Colon (tissue), 2 donors: Measurements from ENCODE around the gene POU3F1.

Experiments
- FAIRE-seq: peaks from 2 replicates; lab custom pipeline; 2012; peaks lifted over from hg19 to GRCh38; lab: Jason Lieb, UNC
- donor health status: control.
- donor health status: control.

POU3F1 gene

DNA sequence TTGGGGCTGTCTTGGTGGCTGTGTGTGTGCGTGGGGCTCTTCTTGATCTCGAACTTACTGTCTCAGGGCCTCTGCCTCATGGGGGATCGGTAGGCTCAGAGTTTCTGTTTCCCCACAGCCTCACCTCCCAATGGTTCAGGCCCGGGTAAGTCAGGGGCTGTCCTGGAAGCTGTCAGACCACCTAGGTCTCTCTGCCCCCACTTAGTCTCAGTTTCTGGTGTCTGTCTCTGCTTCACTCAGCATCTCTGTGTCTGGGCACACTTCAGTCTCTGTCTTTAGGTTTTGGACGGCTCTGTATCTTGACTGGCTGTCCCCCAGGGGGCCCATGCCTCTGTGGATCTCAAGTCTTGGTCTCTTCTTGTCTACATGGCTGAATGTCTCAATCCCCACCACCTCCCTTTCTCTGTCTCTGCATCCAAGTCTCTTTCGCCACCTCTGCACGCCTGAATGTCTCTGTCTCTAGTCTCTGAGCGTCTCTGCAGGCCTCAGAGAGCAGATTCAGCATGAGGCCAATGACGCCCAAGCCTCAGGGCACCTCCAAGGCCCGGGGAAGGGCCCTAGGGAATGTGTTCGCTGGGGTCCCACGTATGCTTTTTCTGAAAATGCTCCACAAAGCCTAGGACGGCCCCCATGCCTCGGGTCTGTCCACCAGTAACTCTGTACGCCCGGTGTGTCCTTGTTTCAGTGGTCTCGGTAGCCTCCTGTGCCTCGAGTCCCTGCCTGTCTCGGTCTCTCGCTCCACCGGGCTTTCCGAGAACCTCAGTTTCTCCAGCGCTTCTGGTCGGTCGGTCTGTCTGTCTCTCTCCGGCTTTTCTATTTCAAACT, 42.1 kb downstream of the POU3F1 start:
- FAIRE-seq = no peak

DNA sequence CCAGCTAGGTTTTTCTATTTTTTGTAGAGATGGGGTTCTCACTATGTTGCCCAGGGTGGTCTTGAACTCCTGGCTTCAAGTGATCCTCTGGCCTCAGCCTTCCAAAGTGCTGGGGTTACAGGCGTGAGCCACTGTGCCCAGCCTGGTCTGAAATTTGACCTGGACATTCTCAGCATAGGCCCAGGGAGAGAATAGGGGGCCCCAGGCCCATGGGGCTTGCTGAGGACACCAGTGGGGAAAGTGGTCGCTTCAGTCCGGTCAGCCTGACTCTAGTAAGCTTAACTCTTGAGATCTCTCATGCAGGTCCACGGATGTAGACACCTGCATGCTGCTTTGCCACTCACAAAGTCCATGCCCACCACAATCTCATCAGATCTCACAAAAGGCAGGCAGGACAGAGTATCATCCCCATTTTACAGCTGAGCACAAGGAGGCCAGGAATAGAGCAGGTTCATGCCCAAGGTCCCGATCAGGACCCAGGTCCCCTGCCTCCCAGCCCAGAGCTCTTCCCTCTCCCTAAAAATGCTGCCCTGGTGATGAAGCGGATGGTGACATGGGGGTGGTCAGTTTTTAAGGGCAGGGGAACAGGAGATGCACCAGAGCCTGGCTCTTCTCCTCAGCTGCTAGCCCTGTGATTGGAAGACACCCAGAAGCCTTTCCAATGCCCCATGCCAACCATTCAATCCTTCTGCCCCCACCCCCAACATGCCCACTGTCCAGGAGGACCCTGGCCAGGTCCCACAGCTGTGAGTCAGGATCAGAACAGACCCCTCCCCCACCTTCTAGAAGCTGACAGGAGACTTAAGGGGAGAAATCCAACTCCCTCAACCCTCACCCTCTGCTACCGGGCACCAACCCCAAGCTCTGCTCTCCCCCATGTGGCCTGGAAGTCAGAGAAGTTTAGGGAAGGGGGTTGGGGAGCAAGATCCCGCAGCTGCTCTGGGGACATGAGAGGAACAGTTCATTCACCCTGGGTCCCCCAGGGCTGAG, 43.0 kb downstream of the POU3F1 start:
- no peak for FAIRE-seq

DNA sequence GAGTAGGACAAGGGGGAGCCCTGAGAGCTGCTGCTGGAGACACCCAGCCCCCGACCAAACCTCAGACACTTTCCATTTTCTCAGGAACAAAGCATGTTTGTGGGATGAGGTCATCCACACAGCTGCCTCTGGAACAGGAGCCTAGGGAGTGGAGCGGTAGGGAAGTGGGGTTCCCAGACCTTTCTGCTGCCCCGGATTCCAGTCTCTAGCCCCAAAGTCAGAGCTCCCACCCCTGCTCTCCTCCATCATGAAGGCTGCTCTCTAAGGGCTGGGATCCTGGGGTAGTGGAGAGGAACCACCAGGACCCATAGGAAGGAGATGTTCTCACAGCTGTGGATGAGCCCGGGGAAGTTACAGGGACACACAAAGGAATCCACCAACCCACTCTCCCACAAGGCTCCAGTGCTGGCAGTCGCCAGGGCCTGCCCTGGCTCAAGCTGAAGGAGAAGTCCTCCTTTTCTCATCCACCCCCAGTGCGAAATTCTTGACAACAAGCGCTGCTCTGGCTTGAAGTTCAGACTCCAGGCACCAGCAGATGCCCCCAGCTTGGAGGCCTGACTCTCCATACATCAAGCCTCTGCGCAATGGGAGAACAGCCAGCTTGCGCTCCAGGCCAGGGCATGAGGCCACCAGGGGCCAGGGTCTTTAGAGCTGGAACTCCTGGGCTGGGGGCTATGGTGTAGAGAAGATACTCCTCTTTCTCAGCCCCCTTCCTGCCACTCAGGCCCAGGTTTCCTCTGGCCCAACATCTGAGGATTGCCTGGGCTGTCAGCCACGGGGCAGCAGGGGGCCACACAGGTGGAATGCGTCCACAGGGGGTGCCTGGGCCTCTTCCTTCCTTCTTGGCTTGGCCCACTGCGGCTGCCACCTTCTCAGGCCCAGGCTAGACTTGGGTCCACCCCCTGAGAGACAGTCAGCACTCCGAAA, 45.8 kb downstream of the POU3F1 start:
- FAIRE-seq = no peak

DNA sequence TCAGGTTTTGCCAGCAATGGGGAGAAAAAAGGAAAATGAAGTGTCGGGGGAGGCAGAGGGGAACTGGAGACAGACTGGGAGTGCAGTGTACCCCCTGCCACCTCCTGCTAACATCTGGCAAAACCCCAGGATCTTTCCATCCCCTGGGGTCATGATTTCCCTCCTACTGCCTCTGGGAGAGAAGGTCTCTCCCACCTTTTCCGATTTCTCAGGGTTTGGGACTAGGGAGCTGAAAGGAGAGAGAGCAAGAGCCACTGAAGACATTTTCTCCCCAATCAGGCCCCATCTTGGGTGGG, 46.4 kb downstream of the POU3F1 start:
- no peak for FAIRE-seq

DNA sequence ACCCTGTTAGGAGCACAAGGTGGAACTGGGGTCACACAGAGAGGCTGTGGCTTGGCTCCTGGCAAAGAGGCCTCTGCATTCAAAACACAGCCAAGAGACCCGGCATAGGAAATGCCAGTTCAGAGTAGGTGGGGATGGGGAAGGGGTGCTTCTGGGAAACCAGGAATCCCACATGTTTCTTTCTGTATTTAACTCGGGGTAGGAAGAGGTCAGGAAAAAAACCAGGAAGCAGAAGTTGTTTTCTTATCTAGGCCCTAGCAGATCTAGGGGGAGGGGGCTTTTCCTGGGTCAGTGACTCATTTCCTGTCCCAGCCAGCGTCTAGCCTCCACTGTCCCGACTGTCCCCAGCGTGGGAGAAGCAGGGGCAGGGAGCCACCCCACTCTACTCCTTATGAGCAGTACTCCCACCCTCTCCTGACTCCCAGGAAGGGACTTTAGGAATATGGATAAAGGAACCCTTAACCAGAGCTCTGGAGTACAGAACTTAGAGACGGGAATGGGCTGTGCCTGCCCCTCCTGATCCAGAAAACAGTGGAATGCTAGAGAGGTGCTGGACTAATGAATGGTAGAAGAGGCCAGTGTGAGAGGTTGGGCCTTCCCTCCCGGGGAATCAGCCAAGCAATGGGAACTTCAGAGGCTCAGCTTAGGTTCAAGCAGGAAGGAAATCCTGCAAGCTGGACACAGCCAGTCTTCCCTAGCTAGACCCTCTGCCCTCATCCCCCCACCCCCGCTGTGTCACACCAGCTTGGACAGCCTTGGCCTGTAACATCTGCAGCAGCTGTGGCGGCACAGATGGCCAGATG, 47.0 kb downstream of the POU3F1 start:
- no peak for FAIRE-seq

DNA sequence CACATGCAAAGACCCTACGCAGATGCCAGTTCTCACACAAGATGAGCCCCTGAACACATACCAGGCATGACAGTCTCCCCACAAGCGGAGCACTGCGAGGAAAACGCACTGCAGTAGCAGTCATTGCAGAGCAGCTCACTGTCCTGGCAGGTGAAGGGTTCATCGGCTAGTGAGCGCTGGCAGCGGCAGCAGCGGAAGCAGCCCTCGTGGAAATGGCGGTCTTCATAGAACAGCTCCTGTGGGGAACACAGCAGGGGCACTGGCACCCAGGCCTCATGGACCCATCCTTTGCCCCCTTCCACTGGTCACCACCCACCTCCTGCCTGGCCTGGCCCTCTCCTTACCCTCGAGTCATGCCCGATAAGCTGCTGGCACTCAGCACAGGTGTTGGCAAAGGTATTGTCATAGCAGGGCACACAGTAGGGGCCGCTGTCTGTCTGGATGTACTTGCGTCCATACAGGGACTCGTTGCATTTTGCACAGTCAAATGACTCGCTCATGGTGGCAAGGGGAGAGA, 47.6 kb downstream of the POU3F1 start:
- FAIRE-seq = no peak

DNA sequence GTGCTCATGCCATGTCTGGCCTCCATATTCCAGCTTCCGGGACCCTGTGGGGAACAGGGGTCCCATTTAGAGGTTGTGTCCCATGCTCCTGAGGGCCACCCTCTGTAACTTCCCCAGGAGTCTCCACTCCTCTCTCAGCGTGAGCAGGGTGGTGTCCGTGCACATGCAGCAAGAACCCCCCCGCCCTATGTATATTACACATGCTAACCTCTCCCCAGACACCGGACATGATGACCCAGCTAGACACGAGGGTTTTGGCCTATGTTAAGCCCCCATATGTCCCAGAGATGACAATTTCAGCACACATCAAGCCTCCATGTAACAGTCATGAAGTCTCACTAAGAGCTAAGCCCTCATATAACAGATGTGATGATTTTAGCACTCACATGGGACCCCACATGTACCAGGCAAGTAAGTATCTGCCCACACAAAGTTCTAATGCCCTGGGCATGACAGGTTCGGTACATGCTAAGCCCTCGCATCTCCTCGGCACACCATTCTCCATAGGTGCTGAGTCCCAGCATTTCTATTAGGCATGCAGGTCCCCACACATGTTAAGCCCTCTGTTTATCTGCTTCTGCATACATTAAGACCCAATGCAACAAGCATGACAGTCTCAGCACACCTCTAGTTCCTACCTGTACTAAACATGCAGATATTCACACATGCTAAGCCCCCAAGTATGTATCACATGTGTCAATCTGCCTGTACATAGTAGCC, 48.3 kb downstream of the POU3F1 start:
- FAIRE-seq = no peak

DNA sequence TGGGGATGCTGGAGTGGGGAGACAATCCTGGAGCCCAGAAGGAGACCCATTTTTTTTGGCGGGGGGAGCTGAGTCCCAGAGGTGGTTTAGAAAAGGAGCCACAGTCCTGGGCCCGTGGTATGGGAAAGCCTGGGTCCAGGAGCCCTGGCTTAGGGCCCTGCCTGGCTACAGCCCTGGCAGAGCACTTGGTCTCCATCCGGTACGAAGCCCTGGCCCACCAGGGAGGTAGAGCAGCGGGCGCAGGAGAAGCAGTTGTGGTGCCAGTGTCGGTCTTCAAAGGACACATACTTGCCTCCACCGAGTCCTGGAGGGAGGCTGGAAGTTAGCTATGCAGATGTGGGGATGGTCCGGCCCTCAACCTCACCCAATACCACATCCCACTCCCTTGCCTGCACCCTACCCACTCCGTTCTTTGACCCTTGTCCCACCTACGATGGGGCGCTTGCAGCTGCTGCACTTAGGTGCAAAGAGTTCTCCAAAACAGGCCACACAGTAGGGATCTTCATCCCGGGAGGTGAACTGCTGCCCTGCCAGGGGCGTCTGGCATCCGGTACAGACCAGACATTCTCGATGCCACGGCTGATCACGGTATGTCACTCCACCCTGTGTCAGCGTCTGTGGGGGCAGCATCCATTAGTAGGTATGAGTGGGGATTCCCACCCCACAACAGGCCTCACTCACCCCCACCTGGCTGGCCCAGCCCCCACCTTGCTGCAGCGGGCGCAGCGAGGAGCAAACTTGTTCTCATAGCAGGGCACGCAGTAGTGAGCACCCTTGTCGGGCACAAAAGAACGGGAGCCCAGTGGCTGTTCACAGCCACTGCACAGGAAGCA, 49.1 kb downstream of the POU3F1 start:
- no peak for FAIRE-seq

DNA sequence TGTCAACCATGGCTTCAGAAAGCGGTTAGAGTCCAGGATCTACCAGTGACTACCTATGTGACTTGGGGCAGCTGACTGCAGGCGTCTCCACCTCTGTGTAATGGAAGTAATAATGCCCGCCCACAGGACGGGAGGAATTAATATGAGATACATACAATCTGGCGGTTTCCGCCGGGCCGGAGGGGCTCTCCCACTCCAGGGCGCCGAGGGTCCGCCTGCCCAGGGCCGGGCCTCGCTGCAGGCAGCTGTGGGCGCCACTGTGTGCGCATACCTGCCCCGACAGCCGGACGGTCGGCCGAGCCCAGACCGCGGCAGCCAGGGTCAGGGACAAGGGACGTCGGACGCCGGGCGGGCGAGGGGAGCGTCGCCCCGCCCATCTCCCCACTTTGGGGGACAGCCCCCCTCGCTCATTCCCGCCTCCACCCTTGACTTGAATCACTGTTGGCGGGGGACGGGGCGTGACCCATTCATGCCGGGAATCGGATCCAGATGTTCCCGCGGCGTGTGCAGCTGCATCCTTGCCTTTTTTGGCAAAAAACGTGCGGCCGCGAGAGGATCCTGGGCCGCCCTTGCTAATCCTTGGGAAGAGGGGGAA, 50.7 kb downstream of the POU3F1 start:
- no peak for FAIRE-seq

DNA sequence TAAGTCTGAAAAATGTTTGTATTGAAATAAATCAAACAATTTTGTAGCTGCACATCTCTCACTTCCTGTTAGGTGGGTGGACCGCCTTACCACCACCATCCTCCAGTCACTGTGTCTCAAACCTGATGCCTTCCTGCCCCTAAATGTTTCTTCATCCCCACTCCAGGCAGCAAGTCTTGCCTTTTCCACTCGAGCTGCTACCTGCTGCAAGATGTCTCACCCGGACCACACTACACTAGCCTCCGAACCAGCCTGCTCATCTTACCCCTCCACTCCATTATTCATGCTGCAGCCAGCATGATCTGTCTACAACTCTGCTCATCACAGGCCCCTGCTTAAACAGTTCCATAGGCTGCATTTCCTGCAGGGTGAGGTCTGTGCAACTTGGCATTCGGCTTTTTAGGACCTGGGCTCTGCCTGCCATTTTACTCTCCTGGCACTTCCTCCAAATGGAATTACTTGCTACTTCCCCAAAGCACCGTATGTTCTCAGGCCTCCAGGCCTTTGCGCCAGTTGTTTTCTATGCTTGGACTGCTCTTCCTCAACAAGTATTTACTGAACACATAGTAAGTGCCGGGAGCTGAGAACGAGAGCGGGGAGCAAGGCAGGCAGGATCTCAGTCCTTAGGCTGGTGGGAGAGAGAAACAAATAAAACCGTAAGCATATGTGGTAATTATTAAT, 51.6 kb downstream of the POU3F1 start:
- no peak for FAIRE-seq
